Mesodermal cell (in vitro differentiated cells): ENCODE data around the gene AQP12B.

ENCODE experiments used
- H3K27ac ChIP-seq: 2 replicates; pipeline ENCODE4 v1.7.0; 2013; ENCODE audit warnings: mild to moderate bottlenecking, low read depth, low read length, moderate library complexity; ENCODE audit not compliant: severe bottlenecking
- H3K36me3 ChIP-seq: 2 replicates; pipeline ENCODE4 v1.7.1; 2013; ENCODE audit warnings: mild to moderate bottlenecking, low read length, moderate library complexity; ENCODE audit not compliant: control insufficient read depth, insufficient read depth
- H3K4me1 ChIP-seq: one replicate; pipeline ENCODE4 v1.7.1; 2013; ENCODE audit warnings: mild to moderate bottlenecking, low read length; ENCODE audit not compliant: insufficient read depth, control insufficient read depth, poor library complexity, severe bottlenecking
- H3K4me3 ChIP-seq: 2 replicates; pipeline ENCODE4 v1.7.0; 2013; ENCODE audit warnings: low read length, control low read depth, mild to moderate bottlenecking; ENCODE audit not compliant: insufficient read depth, poor library complexity, severe bottlenecking; ENCODE audit errors: extremely low read depth
- H3K9me3 ChIP-seq: 2 replicates; pipeline ENCODE4 v1.7.1; 2013; ENCODE audit warnings: mild to moderate bottlenecking, low read length, moderate library complexity; ENCODE audit not compliant: control insufficient read depth
- WGBS, 2 experiments: methylation state at CpG; one replicate each; pipeline ENCODE4 v1.1.5; 2013; ENCODE audit warnings: missing lambda C conversion rate in 2 of 2; ENCODE audit not compliant: insufficient coverage in 2 of 2; 5-methylcytosine and 5-hydroxymethylcytosine counted together

The AQP12B gene

DNA sequence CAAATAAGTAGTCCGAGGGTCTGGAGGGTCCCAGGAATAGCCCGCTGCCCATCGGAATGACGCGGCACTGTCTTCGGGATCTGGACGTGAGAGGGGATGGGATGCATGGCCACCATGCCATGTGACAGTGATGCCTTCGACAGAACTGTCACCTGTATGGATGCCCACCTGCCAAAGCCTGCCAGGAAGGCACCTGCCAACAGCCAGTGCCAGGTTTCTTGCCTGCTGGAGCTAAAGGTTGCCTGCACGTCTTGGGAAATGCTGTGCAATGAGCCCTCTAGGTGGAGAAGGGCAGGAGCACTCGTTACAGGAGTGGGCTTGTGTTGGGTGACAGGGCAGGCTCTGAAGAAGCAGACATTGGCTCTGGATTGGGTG lies 36.9 kb downstream of the AQP12B start:
- 83 to 92% methylated on average over 9 to 10 of the region's 10 CpGs for WGBS, 2 experiments
- Histone ChIP-seq H3K4me3 (no peak overlapping the region), H3K4me1 (no peaks in the 10 kb centered on the region), H3K27ac (no peak overlapping the region), H3K36me3 (no peaks in the 10 kb centered on the region), H3K9me3 (no peaks in the 10 kb centered on the region)

DNA sequence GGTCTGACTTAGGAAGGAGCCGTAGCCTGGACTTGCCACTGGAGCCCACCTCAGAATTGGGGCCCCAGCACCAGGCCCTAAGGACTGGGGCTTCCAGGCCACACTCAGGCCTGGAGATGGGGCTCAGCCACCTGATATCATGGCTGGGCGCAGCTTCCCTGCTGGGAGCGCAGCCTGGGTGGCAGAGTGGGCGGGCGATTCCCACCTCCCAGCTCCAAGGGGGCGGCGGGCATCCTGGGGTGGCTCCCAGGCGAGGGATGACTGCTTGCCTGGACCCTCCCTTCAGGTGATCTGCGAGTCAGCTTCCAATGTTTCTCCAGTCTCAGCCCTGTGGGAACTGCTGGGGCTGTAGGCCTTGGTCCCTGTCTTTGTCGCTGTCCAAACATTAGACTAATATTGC lies 37.3 kb downstream of the AQP12B start:
- Histone ChIP-seq H3K36me3 (no peaks in the 10 kb centered on the region), H3K4me3 (no peak overlapping the region), H3K4me1 (no peaks in the 10 kb centered on the region), H3K9me3 (no peaks in the 10 kb centered on the region), H3K27ac (no peak overlapping the region)
- WGBS, 2 experiments: 83 to 91% methylated on average over 9 to 10 of the region's 10 CpGs

DNA sequence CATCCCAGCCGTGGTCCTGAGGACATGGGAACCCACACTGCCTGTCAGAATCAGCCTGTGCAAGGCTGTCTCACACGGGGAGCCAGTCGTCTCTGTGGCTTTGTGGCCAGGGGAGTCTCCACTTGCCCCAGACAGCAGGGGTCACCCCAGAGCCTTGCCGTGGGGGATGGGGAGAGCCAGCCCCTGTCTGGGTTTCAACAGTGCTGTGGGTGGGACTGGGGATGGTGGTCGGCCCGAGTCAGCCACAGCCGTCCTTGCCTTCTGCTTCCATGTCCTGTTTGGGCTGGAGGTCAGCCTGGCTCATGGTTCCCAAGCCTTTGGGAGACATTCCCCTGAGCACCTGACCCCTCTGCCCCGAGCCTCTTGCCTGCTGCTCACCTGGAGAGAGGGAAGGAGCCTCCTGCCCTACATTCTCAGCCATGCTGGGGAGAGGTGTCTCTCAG lies 37.8 kb downstream of the AQP12B start:
- Histone ChIP-seq H3K27ac (no peak overlapping the region), H3K4me1 (no peaks in the 10 kb centered on the region), H3K36me3 (no peaks in the 10 kb centered on the region), H3K9me3 (no peaks in the 10 kb centered on the region), H3K4me3 (no peak overlapping the region)
- WGBS, 2 experiments: 55 to 81% methylated on average over 5 to 8 of the region's 8 CpGs

DNA sequence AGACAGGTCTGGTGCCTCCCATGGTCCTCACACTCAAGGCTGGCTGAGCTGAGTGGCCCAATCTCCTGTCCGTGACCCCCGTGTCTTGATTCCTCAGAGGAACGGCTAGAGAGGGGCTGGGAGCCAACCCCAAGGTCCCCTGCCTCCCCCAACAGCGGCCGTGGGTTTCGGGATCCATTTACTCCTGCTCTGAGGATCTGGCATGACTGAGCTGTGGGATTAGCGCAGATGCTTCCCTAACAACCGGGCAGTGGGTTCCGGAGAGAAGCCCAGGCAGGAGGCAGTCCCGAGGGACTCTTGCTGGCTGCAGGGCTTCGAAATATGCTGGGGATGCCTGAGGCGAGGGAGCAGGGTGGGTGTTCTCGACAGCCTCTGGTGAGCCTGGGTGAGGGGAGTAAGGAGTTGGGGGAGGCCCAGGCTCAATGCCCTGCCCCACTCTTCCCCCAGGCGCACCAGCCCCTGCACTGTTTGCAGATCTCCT lies 38.5 kb downstream of the AQP12B start:
- H3K4me1 ChIP-seq: no peaks in the 10 kb centered on the region
- H3K36me3 ChIP-seq: no peaks in the 10 kb centered on the region
- no peak overlapping the region for H3K27ac ChIP-seq
- H3K4me3 ChIP-seq: no peak overlapping the region
- WGBS, 2 experiments: 83 to 89% methylated on average over 7 to 9 of the region's 14 CpGs
- no peaks in the 10 kb centered on the region for H3K9me3 ChIP-seq

DNA sequence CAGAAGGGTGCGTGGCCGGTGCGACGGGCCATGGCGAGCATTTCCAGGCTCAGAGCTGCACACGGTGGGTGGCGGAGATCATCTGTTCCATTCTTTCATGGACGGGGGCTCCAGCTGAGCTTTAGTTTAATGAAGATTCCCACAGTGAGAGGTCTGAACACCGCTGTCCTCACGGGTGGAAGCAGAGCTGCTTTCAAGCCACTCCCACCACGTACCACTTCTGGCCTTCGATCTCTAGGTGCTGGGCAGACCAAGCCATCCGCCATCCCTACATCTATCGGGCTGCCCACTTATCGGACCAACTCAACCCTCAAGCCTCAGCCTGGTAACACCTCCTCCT lies 38.9 kb downstream of the AQP12B start:
- Histone ChIP-seq H3K27ac (no peak overlapping the region), H3K36me3 (no peaks in the 10 kb centered on the region), H3K9me3 (no peaks in the 10 kb centered on the region), H3K4me3 (no peak overlapping the region), H3K4me1 (no peaks in the 10 kb centered on the region)
- 90 to 92% methylated on average over 14 to 15 of the region's 15 CpGs for WGBS, 2 experiments

DNA sequence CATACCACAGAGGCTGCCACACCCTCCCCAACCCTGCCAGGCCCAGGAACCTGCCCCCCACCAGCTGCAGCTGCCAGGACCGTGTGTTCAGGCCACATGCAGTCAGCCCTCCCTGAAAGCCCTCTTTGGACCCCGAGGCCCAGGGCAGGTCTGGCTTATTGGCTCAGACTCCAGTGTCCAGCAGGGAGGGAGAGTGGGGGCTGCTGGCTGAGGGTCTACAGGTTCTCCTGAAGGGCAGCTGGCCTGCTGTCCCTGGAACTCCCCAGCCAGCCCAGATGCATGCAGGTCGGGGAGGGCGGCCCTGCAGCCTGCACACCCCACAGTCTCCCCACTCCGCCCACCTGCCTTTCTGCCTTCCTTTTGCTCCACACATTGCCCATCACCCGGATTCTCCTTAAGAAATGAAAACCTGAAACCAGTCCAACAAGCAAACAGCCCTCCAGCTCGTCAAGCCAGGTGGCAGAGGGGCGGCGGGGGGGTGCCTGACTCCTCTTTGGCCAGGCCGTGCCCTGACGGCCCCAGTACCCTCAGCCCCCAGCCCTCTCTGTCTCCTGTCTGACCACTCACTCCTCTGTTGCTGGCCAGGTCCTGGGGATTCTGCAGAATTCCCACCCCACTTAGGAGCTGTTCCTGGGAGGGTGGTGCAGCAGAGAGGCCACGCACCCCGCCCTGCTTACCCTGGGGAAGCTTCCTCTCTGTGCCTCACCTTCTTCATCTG lies 39.4 kb downstream of the AQP12B start:
- 81 to 84% methylated on average over 8 to 11 of the region's 13 CpGs for WGBS, 2 experiments

DNA sequence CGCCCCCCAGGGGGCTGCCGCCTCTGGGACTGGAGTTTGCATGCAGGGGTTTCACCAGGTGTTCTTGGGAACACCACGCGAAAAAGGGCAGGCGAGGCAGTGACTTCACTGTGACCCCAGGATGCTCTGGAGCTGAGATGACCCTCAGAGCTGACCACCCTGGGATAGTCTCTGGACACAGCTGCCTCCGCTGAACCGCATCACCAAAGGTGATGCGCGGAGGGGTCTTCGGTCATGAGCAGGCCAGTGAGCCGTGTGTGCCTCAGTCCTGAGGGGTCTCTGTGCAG lies 39.9 kb downstream of the AQP12B start:
- H3K27ac ChIP-seq: no peak overlapping the region
- H3K36me3 ChIP-seq: no peaks in the 10 kb centered on the region
- 94 to 97% methylated on average over 11 of the region's 11 CpGs for WGBS, 2 experiments
- no peak overlapping the region for H3K4me3 ChIP-seq
- no peaks in the 10 kb centered on the region for H3K4me1 ChIP-seq
- H3K9me3 ChIP-seq: no peaks in the 10 kb centered on the region

More for the DNA sequence above, 39.4 kb downstream of the AQP12B start:
- Histone ChIP-seq H3K36me3 (no peaks in the 10 kb centered on the region), H3K4me3 (no peak overlapping the region), H3K9me3 (no peaks in the 10 kb centered on the region), H3K27ac (no peak overlapping the region), H3K4me1 (no peaks in the 10 kb centered on the region)

DNA sequence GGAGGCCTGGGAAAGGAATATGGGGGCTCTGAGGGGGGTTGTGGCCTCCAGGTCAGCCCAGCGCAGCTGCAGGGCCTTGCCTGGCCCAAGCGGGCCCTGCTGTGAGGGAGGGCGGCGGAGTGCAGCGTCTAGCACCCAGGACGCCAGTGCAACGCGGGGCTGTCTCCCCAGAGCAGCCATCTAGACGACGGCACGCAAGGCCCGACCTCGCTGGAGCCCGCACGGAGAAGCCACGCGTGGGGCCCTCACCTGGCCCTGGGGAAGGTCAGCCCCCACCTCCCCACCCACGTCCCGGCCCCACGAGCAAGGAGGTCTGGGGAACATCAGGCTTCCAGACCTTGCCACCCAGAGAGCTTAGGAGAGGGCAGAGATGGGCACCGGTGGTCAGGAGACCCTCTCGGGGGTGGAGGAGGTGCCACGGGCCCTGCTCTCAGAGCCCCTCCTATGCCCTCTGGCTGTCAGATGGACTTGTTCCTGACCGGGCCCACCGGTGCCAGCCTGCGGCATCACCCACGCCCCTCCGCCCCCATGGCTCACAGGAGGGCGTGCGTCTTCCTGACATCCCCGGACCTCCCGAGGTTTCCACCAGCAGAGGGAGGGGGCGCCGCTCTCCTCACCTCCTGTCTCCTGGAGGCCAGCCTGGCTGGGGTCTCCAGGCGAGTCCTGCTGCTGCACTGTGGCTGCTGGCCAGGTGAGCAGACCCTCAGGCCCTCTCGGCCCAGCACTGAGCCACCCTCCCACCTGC lies 40.5 kb downstream of the AQP12B start:
- H3K27ac ChIP-seq: no peak overlapping the region
- H3K4me1 ChIP-seq: no peaks in the 10 kb centered on the region
- no peaks in the 10 kb centered on the region for H3K9me3 ChIP-seq
- H3K4me3 ChIP-seq: no peak overlapping the region
- 84 to 92% methylated on average over 31 to 32 of the region's 36 CpGs for WGBS, 2 experiments
- no peaks in the 10 kb centered on the region for H3K36me3 ChIP-seq

DNA sequence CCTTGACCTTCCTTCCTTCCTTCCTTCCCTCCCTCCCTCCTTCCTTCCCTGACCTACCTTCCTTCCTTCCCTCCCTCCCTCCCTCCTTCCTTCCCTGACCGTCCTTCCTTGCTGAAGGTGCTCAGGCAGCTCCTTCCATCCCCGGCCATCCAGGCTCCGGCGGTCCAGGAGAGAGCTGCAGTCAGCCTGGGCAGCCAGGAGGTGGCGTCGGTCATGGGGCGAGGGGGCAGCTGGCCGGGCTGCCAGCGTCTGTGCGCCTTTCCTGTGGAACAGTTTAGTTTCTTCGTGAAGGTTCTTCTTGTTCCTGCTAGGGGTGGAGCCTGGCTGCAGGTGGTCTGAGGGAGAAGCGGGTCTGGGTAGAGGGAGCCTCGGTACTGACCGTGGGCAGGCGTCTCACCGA lies 41.7 kb downstream of the AQP12B start:
- Histone ChIP-seq H3K36me3 (no peaks in the 10 kb centered on the region), H3K4me3 (no peak overlapping the region), H3K4me1 (no peaks in the 10 kb centered on the region), H3K9me3 (no peaks in the 10 kb centered on the region), H3K27ac (no peak overlapping the region)
- WGBS, 2 experiments: 7 to 16% methylated on average over 7 to 12 of the region's 16 CpGs

DNA sequence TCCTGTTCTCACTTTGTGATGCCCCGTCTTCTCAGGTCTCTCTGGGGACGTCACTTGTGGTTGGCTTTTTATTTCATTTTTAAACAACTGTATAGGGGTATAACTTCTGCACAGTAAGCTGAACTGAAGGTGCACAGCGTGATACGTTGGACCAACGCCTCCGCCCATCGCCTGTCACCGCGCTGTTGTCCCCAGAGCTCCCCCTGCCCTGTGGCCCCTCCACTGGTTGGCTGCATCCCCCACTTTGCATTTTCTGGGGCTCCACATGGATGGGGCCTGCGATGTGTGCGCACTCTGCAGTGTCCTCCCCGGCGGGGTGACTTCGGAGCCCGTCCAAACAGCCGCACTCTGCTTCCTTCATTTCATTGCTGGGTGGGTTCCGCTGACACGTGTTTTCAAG lies 43.1 kb downstream of the AQP12B start:
- Histone ChIP-seq H3K36me3 (no peaks in the 10 kb centered on the region), H3K9me3 (peaks cover 10% of the 10 kb centered on the region), H3K4me3 (no peak overlapping the region), H3K27ac (no peak overlapping the region), H3K4me1 (no peaks in the 10 kb centered on the region)
- WGBS, 2 experiments: 88 to 90% methylated on average over 16 to 18 of the region's 18 CpGs

DNA sequence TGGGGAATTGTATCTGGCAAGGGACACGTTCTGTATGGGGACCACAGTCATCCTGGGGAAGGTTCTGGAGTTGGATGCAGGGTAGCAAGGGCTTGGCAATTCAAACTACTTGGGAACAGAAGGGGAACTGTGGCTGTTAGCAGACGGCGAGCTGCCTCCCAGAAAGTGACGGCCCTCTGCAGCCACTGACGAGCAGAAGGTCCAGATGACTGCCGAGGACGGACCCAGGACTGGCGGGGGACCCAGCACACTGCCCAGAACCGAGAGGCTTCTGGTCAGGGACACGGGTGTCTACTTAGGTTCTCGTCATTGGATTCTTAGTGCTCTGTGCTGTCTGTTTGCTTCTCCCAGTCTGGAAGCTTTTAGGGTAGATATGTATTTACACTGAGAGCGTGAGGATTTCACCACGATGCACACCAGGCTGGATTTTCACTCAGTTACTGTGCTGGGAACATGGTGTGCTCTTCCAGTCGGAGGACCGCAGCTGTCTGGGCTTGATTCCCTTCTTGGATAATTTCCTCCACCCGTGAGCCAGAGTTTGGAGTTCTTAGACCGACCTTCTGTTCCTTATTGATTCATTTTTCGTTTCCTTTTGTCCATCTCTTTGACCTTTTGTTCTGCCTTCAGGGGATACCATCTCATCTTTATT lies 44.0 kb downstream of the AQP12B start:
- H3K27ac ChIP-seq: no peak overlapping the region
- no peaks in the 10 kb centered on the region for H3K36me3 ChIP-seq
- no peaks in the 10 kb centered on the region for H3K4me1 ChIP-seq
- WGBS, 2 experiments: 77 to 85% methylated on average over 17 to 18 of the region's 18 CpGs
- peaks cover 19% of the 10 kb centered on the region for H3K9me3 ChIP-seq
- H3K4me3 ChIP-seq: no peak overlapping the region
